HEK293 (cell line): ENCODE measurements around the gene POLH.

ENCODE experiments used
- ATF2 ChIP-seq: fragments of 450-650 bp; formaldehyde crosslinking; IDR thresholded peaks from 2 replicates; pipeline ENCODE4 v1.5.1; 2016; ENCODE audit warnings: missing biosample characterization, missing genetic modification characterization, low read depth
- EGR2 ChIP-seq: fragments of 450-650 bp; formaldehyde crosslinking; IDR thresholded peaks from 2 replicates; pipeline ENCODE4 v1.5.1; 2016; ENCODE audit warnings: low read depth, missing biosample characterization, missing genetic modification characterization
- GLI2 ChIP-seq: fragments of 450-650 bp; formaldehyde crosslinking; IDR thresholded peaks from 2 replicates; pipeline ENCODE4; 2017; ENCODE audit warnings: missing biosample characterization, missing genetic modification characterization, low read depth, borderline replicate concordance
- GLIS1 ChIP-seq: fragments of 450-650 bp; formaldehyde crosslinking; IDR thresholded peaks from 2 replicates; pipeline ENCODE4 v1.5.1; 2016; ENCODE audit warnings: missing biosample characterization, missing genetic modification characterization
- KLF1 ChIP-seq: fragments of 450-650 bp; formaldehyde crosslinking; IDR thresholded peaks from 2 replicates; pipeline ENCODE4 v1.5.1; 2016; ENCODE audit warnings: missing biosample characterization, missing genetic modification characterization
- KLF10 ChIP-seq: fragments of 450-650 bp; IDR thresholded peaks from 2 replicates; pipeline ENCODE4 v1.5.1; 2018; ENCODE audit warnings: missing biosample characterization, mild to moderate bottlenecking, missing genetic modification characterization
- KLF17 ChIP-seq: fragments of 450-650 bp; formaldehyde crosslinking; IDR thresholded peaks from 2 replicates; pipeline ENCODE4 v1.5.1; 2016; ENCODE audit warnings: missing biosample characterization, missing genetic modification characterization
- KLF8 ChIP-seq: fragments of 450-650 bp; formaldehyde crosslinking; IDR thresholded peaks from 2 replicates; pipeline ENCODE4 v1.5.1; 2016; ENCODE audit warnings: missing biosample characterization, missing genetic modification characterization
- KLF9 ChIP-seq: fragments of 450-650 bp; formaldehyde crosslinking; IDR thresholded peaks from 2 replicates; pipeline ENCODE4 v1.5.1; 2016; ENCODE audit warnings: missing biosample characterization, missing genetic modification characterization, low read depth
- MYNN ChIP-seq: fragments of 450-650 bp; formaldehyde crosslinking; IDR thresholded peaks from 2 replicates; pipeline ENCODE4 v1.5.1; 2016; ENCODE audit warnings: missing biosample characterization, missing genetic modification characterization, borderline replicate concordance
- SCRT1 ChIP-seq: fragments of 450-650 bp; formaldehyde crosslinking; IDR thresholded peaks from 2 replicates; pipeline ENCODE4 v1.5.1; 2016; ENCODE audit warnings: missing biosample characterization, missing genetic modification characterization, borderline replicate concordance
- SCRT2 ChIP-seq: fragments of 450-650 bp; formaldehyde crosslinking; IDR thresholded peaks from 2 replicates; pipeline ENCODE4 v1.5.1; 2016; ENCODE audit warnings: missing biosample characterization, missing genetic modification characterization
- SP2 ChIP-seq: fragments of 450-650 bp; formaldehyde crosslinking; IDR thresholded peaks from 2 replicates; pipeline ENCODE4 v1.5.1; 2016; ENCODE audit warnings: missing biosample characterization, missing genetic modification characterization
- SP3 ChIP-seq: fragments of 450-650 bp; formaldehyde crosslinking; IDR thresholded peaks from 2 replicates; pipeline ENCODE4 v1.5.1; 2016; ENCODE audit warnings: missing biosample characterization, missing genetic modification characterization
- ZBTB20 ChIP-seq: fragments of 450-650 bp; formaldehyde crosslinking; IDR thresholded peaks from 2 replicates; pipeline ENCODE4 v1.5.1; 2016; ENCODE audit warnings: missing biosample characterization, missing genetic modification characterization
- ZBTB26 ChIP-seq: fragments of 450-650 bp; formaldehyde crosslinking; optimal IDR thresholded peaks from 2 replicates; pipeline ENCODE3; 2016; ENCODE audit warnings: missing biosample characterization, mild to moderate bottlenecking, missing genetic modification characterization
- ZNF133 ChIP-seq: fragments of 450-650 bp; formaldehyde crosslinking; IDR thresholded peaks from 2 replicates; pipeline ENCODE4 v1.5.1; 2016; ENCODE audit warnings: missing biosample characterization, missing genetic modification characterization
- ZNF138 ChIP-seq: fragments of 450-650 bp; formaldehyde crosslinking; IDR thresholded peaks from 2 replicates; pipeline ENCODE4 v1.5.1; 2016; ENCODE audit warnings: missing biosample characterization, missing genetic modification characterization, borderline replicate concordance
- ZNF155 ChIP-seq: fragments of 450-650 bp; formaldehyde crosslinking; IDR thresholded peaks from 2 replicates; pipeline ENCODE4 v1.5.1; 2016; ENCODE audit warnings: missing biosample characterization, missing genetic modification characterization
- ZNF19 ChIP-seq: fragments of 450-650 bp; formaldehyde crosslinking; IDR thresholded peaks from 2 replicates; pipeline ENCODE4; 2016; ENCODE audit warnings: missing biosample characterization, missing genetic modification characterization, low read depth
- ZNF2 ChIP-seq: fragments of 450-650 bp; formaldehyde crosslinking; IDR thresholded peaks from 2 replicates; pipeline ENCODE4 v1.5.1; 2016; ENCODE audit warnings: missing biosample characterization, missing genetic modification characterization
- ZNF23 ChIP-seq: fragments of 450-650 bp; formaldehyde crosslinking; IDR thresholded peaks from 2 replicates; pipeline ENCODE4 v1.5.1; 2016; ENCODE audit warnings: missing biosample characterization, missing genetic modification characterization, borderline replicate concordance
- ZNF302 ChIP-seq: fragments of 450-650 bp; formaldehyde crosslinking; IDR thresholded peaks from 2 replicates; pipeline ENCODE4 v1.5.1; 2016; ENCODE audit warnings: missing biosample characterization, missing genetic modification characterization, low read depth
- ZNF341 ChIP-seq: fragments of 450-650 bp; formaldehyde crosslinking; IDR thresholded peaks from 2 replicates; pipeline ENCODE4; 2016; ENCODE audit warnings: low read depth, missing biosample characterization, missing genetic modification characterization
- ZNF394 ChIP-seq: fragments of 450-650 bp; formaldehyde crosslinking; IDR thresholded peaks from 2 replicates; pipeline ENCODE4 v1.5.1; 2016; ENCODE audit warnings: missing biosample characterization, missing genetic modification characterization, mild to moderate bottlenecking, moderate library complexity, borderline replicate concordance
- ZNF404 ChIP-seq: fragments of 450-650 bp; formaldehyde crosslinking; IDR thresholded peaks from 2 replicates; pipeline ENCODE4 v1.5.1; 2017; ENCODE audit warnings: missing biosample characterization, missing genetic modification characterization
- ZNF488 ChIP-seq: fragments of 450-650 bp; formaldehyde crosslinking; IDR thresholded peaks from 2 replicates; pipeline ENCODE4 v1.5.1; 2016; ENCODE audit warnings: missing biosample characterization, missing genetic modification characterization
- ZNF544 ChIP-seq: fragments of 450-650 bp; formaldehyde crosslinking; IDR thresholded peaks from 2 replicates; pipeline ENCODE4 v1.5.0; 2017; ENCODE audit warnings: missing biosample characterization, missing genetic modification characterization
- ZNF571 ChIP-seq: fragments of 450-650 bp; formaldehyde crosslinking; IDR thresholded peaks from 2 replicates; pipeline ENCODE4 v1.5.0; 2017; ENCODE audit warnings: missing biosample characterization, missing genetic modification characterization
- ZNF585B ChIP-seq: fragments of 450-650 bp; formaldehyde crosslinking; IDR thresholded peaks from 2 replicates; pipeline ENCODE4 v1.5.1; 2016; ENCODE audit warnings: missing biosample characterization, missing genetic modification characterization
- ZNF596 ChIP-seq: fragments of 450-650 bp; IDR thresholded peaks from 2 replicates; pipeline ENCODE4 v1.5.0; 2018; ENCODE audit warnings: missing biosample characterization, mild to moderate bottlenecking, missing genetic modification characterization, moderate library complexity
- ZNF621 ChIP-seq: fragments of 450-650 bp; formaldehyde crosslinking; IDR thresholded peaks from 2 replicates; pipeline ENCODE4 v1.5.1; 2017; ENCODE audit warnings: missing biosample characterization, missing genetic modification characterization
- ZNF639 ChIP-seq: fragments of 450-650 bp; formaldehyde crosslinking; IDR thresholded peaks from 2 replicates; pipeline ENCODE4 v1.5.1; 2016; ENCODE audit warnings: missing biosample characterization, missing genetic modification characterization
- ZNF658 ChIP-seq: fragments of 450-650 bp; formaldehyde crosslinking; IDR thresholded peaks from 2 replicates; pipeline ENCODE4; 2016; ENCODE audit warnings: missing biosample characterization, missing genetic modification characterization
- ZNF792 ChIP-seq: fragments of 450-650 bp; formaldehyde crosslinking; IDR thresholded peaks from 2 replicates; pipeline ENCODE4 v1.5.1; 2016; ENCODE audit warnings: missing biosample characterization, missing genetic modification characterization
- ZSCAN18 ChIP-seq: fragments of 450-650 bp; formaldehyde crosslinking; IDR thresholded peaks from 2 replicates; pipeline ENCODE4 v1.5.1; 2016; ENCODE audit warnings: missing biosample characterization, missing genetic modification characterization
- ZSCAN23 ChIP-seq: fragments of 450-650 bp; formaldehyde crosslinking; IDR thresholded peaks from 2 replicates; pipeline ENCODE4 v1.5.1; 2016; ENCODE audit warnings: missing biosample characterization, missing genetic modification characterization

Gene POLH

GRCh38 chr6:43629104-43629504 lies 53.1 kb downstream of the POLH start, which contains the start of gene GTPBP2 (continued):
- TF ChIP-seq ZNF792: no peak
- TF ChIP-seq SP3 (tag by site-specific recombination): peak; percentile 99
- TF ChIP-seq ZNF621 (tag by site-specific recombination): no peak
- TF ChIP-seq KLF10 (tag by site-specific recombination): no peak; the same call in 1 of the 2 replicates
- TF ChIP-seq ZBTB26: peak; percentile 97
- TF ChIP-seq SCRT2 (tag by site-specific recombination): no peak
- TF ChIP-seq ZSCAN18: no peak
- TF ChIP-seq ZNF23: no peak
- no peak for TF ChIP-seq MYNN (tag by site-specific recombination)
- TF ChIP-seq ZNF155 (tag by site-specific recombination): no peak
- peak; percentile 64 for TF ChIP-seq KLF9 (tag by site-specific recombination)
- no peak for TF ChIP-seq ZNF585B
- TF ChIP-seq GLI2: no peak
- no peak for TF ChIP-seq ZNF639 (tag by site-specific recombination)
- TF ChIP-seq ZNF138 (tag by site-specific recombination): no peak
- no peak for TF ChIP-seq ZNF394 (tag by site-specific recombination)
- TF ChIP-seq GLIS1 (tag by site-specific recombination): peak; percentile 50; the same call in 1 of the 2 replicates
- TF ChIP-seq SCRT1 (tag by site-specific recombination): no peak
- peak; percentile 95 for TF ChIP-seq KLF8
- TF ChIP-seq ZNF2 (tag by site-specific recombination): no peak
- no peak for TF ChIP-seq ZNF19 (tag by site-specific recombination)
- no peak for TF ChIP-seq ATF2
- peak; percentile 49 for TF ChIP-seq EGR2
- TF ChIP-seq ZBTB20 (tag by site-specific recombination): no peak
- TF ChIP-seq KLF17: no peak
- no peak for TF ChIP-seq ZSCAN23 (tag by site-specific recombination)
- no peak for TF ChIP-seq ZNF658 (tag by site-specific recombination)
- peak; percentile 81 for TF ChIP-seq SP2 (tag by site-specific recombination)
- TF ChIP-seq ZNF302 (tag by site-specific recombination): no peak
- no peak for TF ChIP-seq ZNF571
- TF ChIP-seq ZNF341 (tag by site-specific recombination): no peak
- TF ChIP-seq ZNF596 (tag by site-specific recombination): no peak
- TF ChIP-seq KLF1 (tag by site-specific recombination): peak; percentile 3; the same call in 1 of the 2 replicates
- no peak for TF ChIP-seq ZNF133 (tag by site-specific recombination)
- no peak for TF ChIP-seq ZNF404 (tag by site-specific recombination)
- TF ChIP-seq ZNF488: no peak
- TF ChIP-seq ZNF544 (tag by site-specific recombination): no peak
